D721Med (cell line): ENCODE data around the gene GAS7.
A peak's percentile ranks its signal among the peaks of the same experiment; 100 is the strongest.

Experiments used
- DNase-seq: peaks from one replicate; pipeline ENCODE4 v3.0.0; 2011; ENCODE audit warnings: low spot score; ENCODE audit not compliant: insufficient read length
- FAIRE-seq: peaks from 2 replicates; lab custom pipeline; 2011; peaks lifted over from hg19 to GRCh38; lab: Jason Lieb, UNC
- CTCF ChIP-seq: IDR thresholded peaks from 2 replicates; pipeline ENCODE4 v1.5.1; 2012; ENCODE audit warnings: mild to moderate bottlenecking, control low read depth; ENCODE audit not compliant: insufficient read depth; ENCODE audit errors: missing control alignments

GAS7 gene

GRCh38 chr17:10034719-10035475 is 163.5 kb downstream of the GAS7 start:
- DNase-seq: no peak
- TF ChIP-seq CTCF: no peak
- FAIRE-seq: no peak

GRCh38 chr17:10033959-10034358 is 164.4 kb downstream of the GAS7 start:
- FAIRE-seq (no peak), DNase-seq (no peak)
- no peak for TF ChIP-seq CTCF

GRCh38 chr17:10033449-10033848 is 165.0 kb downstream of the GAS7 start:
- FAIRE-seq: no peak
- peak; percentile 44 for DNase-seq
- no peak for TF ChIP-seq CTCF

- FAIRE-seq: no peak
- DNase-seq: no peak
Measured at GRCh38 chr17:10032118-10032852, 166.1 kb downstream of the GAS7 start.

GRCh38 chr17:10031606-10032005 is 166.8 kb downstream of the GAS7 start:
- FAIRE-seq (no peak), DNase-seq (no peak)
- TF ChIP-seq CTCF: no peak

More at GRCh38 chr17:10032118-10032852, 166.1 kb downstream of the GAS7 start:
- TF ChIP-seq CTCF: no peak

- DNase-seq (no peak), FAIRE-seq (no peak)
- TF ChIP-seq CTCF: no peak
Measured at GRCh38 chr17:10031127-10031526, 167.3 kb downstream of the GAS7 start.

GRCh38 chr17:10029129-10029528 is 169.3 kb downstream of the GAS7 start:
- no peak for DNase-seq
- TF ChIP-seq CTCF: no peak
- no peak for FAIRE-seq
